Chondrocyte (in vitro differentiated cells): ENCODE results near the gene MEIS3. TPM values are rescaled to one million over a fixed set of nuclear protein-coding genes. Genes with fewer than 3 reads are reported as not detected.

Experiments
- DNase-seq: peaks from one replicate; pipeline ENCODE4 v3.0.0; 2021; ENCODE audit warnings: mixed read lengths, low spot score
- H3K27ac Mint-ChIP-seq: one replicate; pipeline ENCODE4 v1.8.0; 2021; ENCODE audit warnings: mild to moderate bottlenecking, moderate library complexity, mixed read lengths; ENCODE audit not compliant: unreplicated experiment
- H3K27me3 Mint-ChIP-seq: 2 replicates; pipeline ENCODE4 v1.8.0; 2021; ENCODE audit warnings: low read depth, mixed read lengths
- H3K36me3 Mint-ChIP-seq: 2 replicates; pipeline ENCODE4 v1.8.0; 2021; ENCODE audit warnings: low read depth, mixed read lengths
- H3K4me1 Mint-ChIP-seq: 2 replicates; pipeline ENCODE4 v1.8.0; 2021; ENCODE audit warnings: low read depth, mild to moderate bottlenecking, mixed read lengths
- H3K4me3 Mint-ChIP-seq: one replicate; pipeline ENCODE4 v1.8.0; 2021; ENCODE audit warnings: mild to moderate bottlenecking, moderate library complexity, mixed read lengths; ENCODE audit not compliant: unreplicated experiment
- H3K9me3 Mint-ChIP-seq: 2 replicates; pipeline ENCODE4 v1.8.0; 2021; ENCODE audit warnings: low read depth, mixed read lengths
- CTCF ChIP-seq: fragments of 200-600 bp; sonication (generic); IDR thresholded peaks from 2 replicates; pipeline ENCODE4 v1.5.0; 2021; ENCODE audit warnings: antibody characterized with exemption, mild to moderate bottlenecking, moderate library complexity
- total RNA-seq: library from RNA; stranded (reverse); gene quantifications from 3 replicates; pipeline ENCODE4 v1.2.1, GENCODE V29; 2021

The MEIS3 gene
- total RNA-seq, 1 donor from 2014 or later = 79.5 TPM

DNA sequence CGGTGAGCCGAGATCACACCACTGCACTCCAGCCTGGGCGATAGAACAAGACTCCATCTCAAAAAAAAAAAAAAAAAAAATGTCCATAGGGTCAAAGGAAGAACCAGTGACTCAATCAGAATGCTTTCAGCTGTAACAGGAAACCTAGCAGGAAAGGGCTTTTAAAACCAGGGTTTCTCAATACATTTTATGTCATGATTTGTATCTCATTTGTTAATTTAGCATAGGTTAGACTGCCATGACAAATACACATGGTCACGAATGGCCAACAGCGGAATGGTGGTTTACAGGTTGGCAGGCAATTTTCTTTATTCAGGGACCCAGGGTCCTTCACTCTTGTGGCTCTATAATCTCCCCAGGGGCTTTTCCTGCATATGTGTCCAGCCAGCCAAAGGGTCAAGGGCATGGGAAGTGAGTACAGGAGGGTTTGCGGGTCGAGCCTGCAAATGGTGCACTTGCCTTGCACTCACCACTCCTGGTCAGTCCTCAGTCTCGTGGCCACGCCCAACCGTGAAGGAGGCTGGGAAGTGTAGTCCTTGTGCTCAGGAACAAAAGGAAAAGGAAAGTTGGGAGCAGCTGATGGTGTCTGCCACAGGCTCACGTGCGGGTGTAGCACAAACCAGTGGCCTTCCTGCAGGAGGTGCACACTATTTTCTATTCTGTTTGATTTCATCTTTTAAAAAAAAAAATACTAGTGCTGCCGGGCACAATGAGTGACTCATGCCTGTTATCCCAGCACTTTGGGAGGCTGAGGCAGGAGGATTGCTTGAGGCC is 55.4 kb downstream of the MEIS3 start:
- no peak overlapping the region for H3K27ac Mint-ChIP-seq
- no peaks in the 10 kb centered on the region for H3K27me3 Mint-ChIP-seq
- TF ChIP-seq CTCF = no peak
- peaks cover 26% of the 10 kb centered on the region for H3K36me3 Mint-ChIP-seq
- H3K9me3 Mint-ChIP-seq = no peaks in the 10 kb centered on the region
- no peak overlapping the region for H3K4me3 Mint-ChIP-seq
- peaks cover 6% of the 10 kb centered on the region for H3K4me1 Mint-ChIP-seq
- DNase-seq = no peak

- no peaks in the 10 kb centered on the region for H3K27me3 Mint-ChIP-seq
- H3K4me3 Mint-ChIP-seq = no peak overlapping the region
- peaks cover 6% of the 10 kb centered on the region for H3K4me1 Mint-ChIP-seq
- H3K27ac Mint-ChIP-seq = no peak overlapping the region
- peaks cover 29% of the 10 kb centered on the region for H3K36me3 Mint-ChIP-seq
- no peak for TF ChIP-seq CTCF
- no peak for DNase-seq
- H3K9me3 Mint-ChIP-seq = no peaks in the 10 kb centered on the region
These were observed 57.0 kb downstream of the MEIS3 start for GRCh38 chr19:47362321-47362720.

GRCh38 chr19:47358936-47359335 is 60.4 kb downstream of the MEIS3 start:
- peaks cover 36% of the 10 kb centered on the region for H3K36me3 Mint-ChIP-seq
- no peak overlapping the region for H3K4me3 Mint-ChIP-seq
- peaks cover 3% of the 10 kb centered on the region for H3K4me1 Mint-ChIP-seq
- no peak overlapping the region for H3K27ac Mint-ChIP-seq
- H3K9me3 Mint-ChIP-seq = no peaks in the 10 kb centered on the region
- H3K27me3 Mint-ChIP-seq = no peaks in the 10 kb centered on the region
- TF ChIP-seq CTCF = no peak
- DNase-seq = no peak

- H3K9me3 Mint-ChIP-seq = no peaks in the 10 kb centered on the region
- no peak overlapping the region for H3K27ac Mint-ChIP-seq
- no peak overlapping the region for H3K4me3 Mint-ChIP-seq
- no peaks in the 10 kb centered on the region for H3K27me3 Mint-ChIP-seq
- peak; percentile 49 for TF ChIP-seq CTCF
- DNase-seq = no peak
- no peaks in the 10 kb centered on the region for H3K4me1 Mint-ChIP-seq
- H3K36me3 Mint-ChIP-seq = peaks cover 37% of the 10 kb centered on the region
These were observed 61.3 kb downstream of the MEIS3 start for GRCh38 chr19:47357788-47358680.

GRCh38 chr19:47356900-47357299 is 62.4 kb downstream of the MEIS3 start:
- Mint-ChIP-seq H3K9me3 (no peaks in the 10 kb centered on the region), H3K4me1 (no peaks in the 10 kb centered on the region)

More at GRCh38 chr19:47356900-47357299, 62.4 kb downstream of the MEIS3 start:
- Mint-ChIP-seq H3K27ac (no peak overlapping the region), H3K36me3 (peaks cover 40% of the 10 kb centered on the region), H3K4me3 (no peak overlapping the region), H3K27me3 (no peaks in the 10 kb centered on the region)
- DNase-seq = no peak
- TF ChIP-seq CTCF = no peak
